H1 (cell line): Measurements from ENCODE around the gene ZBTB40. TPM values are rescaled to one million over a fixed set of nuclear protein-coding genes. Genes with fewer than 3 reads are reported as not detected.

Source experiments
- ATF3 ChIP-seq: IDR thresholded peaks from 2 replicates; pipeline ENCODE4 v1.6.1; 2011; ENCODE audit warnings: low read depth, mild to moderate bottlenecking, low read length; ENCODE audit not compliant: insufficient read depth
- BACH1 ChIP-seq: IDR thresholded peaks from 2 replicates; pipeline ENCODE4 v1.6.1; 2012; ENCODE audit warnings: low read length, improper control_type of control experiment
- BCL11A ChIP-seq, 2 experiments: IDR thresholded peaks; one replicate each; pipeline ENCODE4 v1.6.1; 2011; ENCODE audit warnings: low read depth in 2 of 2, low read length in 2 of 2, mild to moderate bottlenecking in 2 of 2
- CBX5 ChIP-seq: fragments of 300-800, 300-1000 bp; sonication (generic); IDR thresholded peaks from 2 replicates; pipeline ENCODE4 v1.7.1; 2016; ENCODE audit warnings: antibody characterized with exemption, low read length, low read depth
- CHD1 ChIP-seq: IDR thresholded peaks from 2 replicates; pipeline ENCODE4 v1.6.1; 2012; ENCODE audit warnings: low read depth, low read length, improper control_type of control experiment
- CHD2 ChIP-seq: IDR thresholded peaks from 2 replicates; pipeline ENCODE4 v1.6.1; 2012; ENCODE audit warnings: low read length, improper control_type of control experiment
- CREB1 ChIP-seq: IDR thresholded peaks from 2 replicates; pipeline ENCODE4 v1.6.1; 2012; ENCODE audit warnings: inconsistent platforms
- HDAC2 ChIP-seq, 2 experiments: fragments of 300-600 bp in 1 of 2; sonication (generic) in 1 of 2; IDR thresholded peaks; 2 replicates each; pipeline ENCODE4 v1.6.1; 2011 to 2012; ENCODE audit warnings: low read depth in 2 of 2, low read length in 2 of 2, mild to moderate bottlenecking in 2 of 2, moderate library complexity in 2 of 2, borderline replicate concordance in 1 of 2, inconsistent platforms in 1 of 2
- KDM1A ChIP-seq: fragments of 200-600, 300-600 bp; sonication (generic); IDR thresholded peaks from 2 replicates; pipeline ENCODE4 v1.7.1; 2016; ENCODE audit warnings: mild to moderate bottlenecking, low read length, borderline replicate concordance
- KDM5A ChIP-seq: fragments of 200-600 bp; IDR thresholded peaks from 2 replicates; pipeline ENCODE4 v1.7.1; 2012; ENCODE audit warnings: mild to moderate bottlenecking, low read length, inconsistent platforms, mixed read lengths
- PHF8 ChIP-seq: fragments of 200-600 bp; sonication (generic); conservative IDR thresholded peaks from 2 replicates; pipeline ENCODE4 v1.7.1; 2012; ENCODE audit warnings: low read depth, mild to moderate bottlenecking, inconsistent platforms, low read length, moderate library complexity
- RBBP5 ChIP-seq: IDR thresholded peaks from 2 replicates; pipeline ENCODE4 v1.7.1; 2012; ENCODE audit warnings: low read depth, mild to moderate bottlenecking, inconsistent platforms, low read length, moderate library complexity, borderline replicate concordance
- RFX5 ChIP-seq: IDR thresholded peaks from 2 replicates; pipeline ENCODE4 v1.6.1; 2011; ENCODE audit warnings: low read depth, low read length, improper control_type of control experiment, borderline replicate concordance
- SIN3A ChIP-seq, 2 experiments: IDR thresholded peaks in 1 of 2; conservative IDR thresholded peaks in 1 of 2; 2 replicates each; pipeline ENCODE4 v1.6.1; 2011 to 2012; ENCODE audit warnings: low read length in 2 of 2, improper control_type of control experiment in 1 of 2, low read depth in 1 of 2, mild to moderate bottlenecking in 1 of 2
- SRF ChIP-seq: IDR thresholded peaks from 2 replicates; pipeline ENCODE4 v1.6.1; 2011; ENCODE audit warnings: mild to moderate bottlenecking, low read depth, low read length, moderate library complexity
- TCF12 ChIP-seq: IDR thresholded peaks from 2 replicates; pipeline ENCODE4 v1.6.1; 2011; ENCODE audit warnings: low read depth, mild to moderate bottlenecking, low read length
- polyA plus RNA-seq, 7 experiments: library from polyadenylated mRNA; depleted of rRNA in 3 of 7; stranded (reverse) in 5 of 7; unstranded in 2 of 7; fragments of >200 nt in 5 of 7; fragments of 200-250 nt in 2 of 7; gene quantifications; 1 replicate in 5 of 7; 2 replicates in 1 of 7; 4 replicates in 1 of 7; pipeline versions ENCODE4 v1.2.1 to v1.2.3, GENCODE V29; 2011 to 2013; ENCODE audit warnings: missing spikeins in 2 of 7, mixed read lengths in 2 of 7
- total RNA-seq: library from RNA; stranded (reverse); fragmentation: NEBNext Ultra II Directional; extraction: Animal tissue kit (Norgen Biotek cat#: 25700); gene quantifications from 2 replicates; pipeline ENCODE4 v1.2.1, GENCODE V29; 2021
- TF ChIP-seq, protein P1 (sequence below): IDR thresholded peaks from 2 replicates; pipeline ENCODE4 v1.6.1; 2012; ENCODE audit warnings: inconsistent platforms

Gene ZBTB40
- total and polyA plus RNA-seq, 2 of the 8 experiments (the other 6 are each of a cell fraction or from before 2014, with no cell fraction given): 3.1 to 19.3 TPM

DNA sequence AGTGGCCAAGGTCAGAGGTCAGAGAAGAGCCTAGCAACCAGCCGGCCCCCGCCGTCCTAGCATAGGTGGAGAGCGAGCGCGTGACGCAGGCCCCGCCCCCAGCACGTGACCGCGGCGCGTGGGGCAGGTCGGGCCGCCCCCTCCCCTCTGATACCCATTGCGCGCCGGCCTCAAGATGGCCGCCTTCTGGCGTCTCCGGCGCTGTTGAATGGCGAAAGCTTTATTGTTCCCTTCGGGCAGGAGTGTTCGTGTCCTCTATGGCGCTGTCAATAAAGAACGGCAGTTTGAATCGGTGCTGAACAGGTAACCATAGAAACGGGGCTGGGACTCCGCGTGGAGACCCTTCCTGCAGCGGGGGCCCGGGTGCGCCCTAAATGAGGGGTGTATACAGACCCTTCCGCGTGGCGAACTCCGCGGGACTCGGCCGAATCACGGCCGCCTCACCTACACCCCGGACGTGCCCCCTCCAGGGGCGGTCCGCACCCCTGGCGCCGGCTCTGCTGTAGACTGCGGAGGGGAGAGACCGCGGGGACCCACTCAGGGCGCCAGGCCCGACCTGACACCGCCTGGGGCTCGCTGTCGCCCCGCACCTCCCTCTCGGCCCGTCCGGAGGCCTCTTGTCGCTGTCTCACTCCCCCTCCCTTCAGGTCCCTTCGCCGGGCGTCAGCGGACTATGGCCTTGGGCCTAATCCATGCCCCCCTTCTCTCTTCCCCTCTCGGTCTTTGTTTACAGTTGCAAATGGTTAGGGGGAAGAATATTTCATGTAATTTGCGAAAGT lies at the start of gene ZBTB40 (continued):
- TF ChIP-seq BCL11A (IDR thresholded peaks at IDR 0.05; ENCODE audit: low read depth in 2 of 2, low read length in 2 of 2): no peak
- TF ChIP-seq CBX5: no peak
- peak; percentile 73; the same call in 1 of the 2 replicates for TF ChIP-seq KDM5A
- peak; percentile 59; the same call in 1 of the 2 replicates for TF ChIP-seq SRF
- peak; percentile 54; the same call in 1 of the 2 replicates for TF ChIP-seq CHD2
- peak; percentile 85; the same call in 1 of the 2 replicates for TF ChIP-seq RBBP5
- peak; percentile 69 for TF ChIP-seq PHF8
- no peak for TF ChIP-seq CHD1
- peak; percentile 98 for TF ChIP-seq ATF3
- no peak for TF ChIP-seq RFX5
- no peak for TF ChIP-seq BACH1
- TF ChIP-seq SIN3A (conservative IDR thresholded peaks at IDR 0.05 in 1 of 2, IDR thresholded peaks at IDR 0.05 in 1 of 2; ENCODE audit: low read depth in 1 of 2, low read length in 2 of 2): peak; percentile 97
- peak; percentile 91 for TF ChIP-seq CREB1
- no peak for TF ChIP-seq KDM1A
- TF ChIP-seq, protein P1, sequence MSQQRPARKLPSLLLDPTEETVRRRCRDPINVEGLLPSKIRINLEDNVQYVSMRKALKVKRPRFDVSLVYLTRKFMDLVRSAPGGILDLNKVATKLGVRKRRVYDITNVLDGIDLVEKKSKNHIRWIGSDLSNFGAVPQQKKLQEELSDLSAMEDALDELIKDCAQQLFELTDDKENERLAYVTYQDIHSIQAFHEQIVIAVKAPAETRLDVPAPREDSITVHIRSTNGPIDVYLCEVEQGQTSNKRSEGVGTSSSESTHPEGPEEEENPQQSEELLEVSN: no peak
- TF ChIP-seq TCF12: peak; percentile 75; the same call in 1 of the 2 replicates
- 0 out of 4 replicates have a peak, but pooled peaks have one; percentile 62 to 65 for TF ChIP-seq HDAC2 (IDR thresholded peaks at IDR 0.05; ENCODE audit: borderline replicate concordance in 1 of 2, low read depth in 2 of 2, low read length in 2 of 2)
